ENCODE data around the gene PSMD5.

PSMD5 gene

GRCh38 chr9:120874226-120875194 is 31.8 kb upstream of the PSMD5 start:
- DNase-seq, result no peak

DNA sequence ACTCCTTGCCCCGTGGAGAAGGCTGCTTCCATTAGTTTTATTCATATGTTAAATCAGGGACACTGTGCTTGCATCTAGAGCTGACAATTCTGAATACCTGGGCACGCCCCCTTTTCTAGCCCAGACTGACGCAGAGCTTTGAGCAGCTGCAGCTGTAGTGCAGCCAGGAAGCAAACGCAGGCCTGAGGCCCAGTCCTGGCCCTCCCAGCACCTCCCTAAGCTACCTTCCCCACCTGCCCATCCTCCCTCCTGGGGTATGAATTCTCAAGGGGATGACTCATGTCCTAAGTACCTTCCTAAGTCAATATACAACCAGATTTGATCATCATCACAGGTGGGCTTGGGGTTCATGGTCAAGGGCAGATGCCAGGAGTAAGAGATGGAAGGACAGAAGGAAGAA is 30.8 kb upstream of the PSMD5 start:
- DNase-seq, result peak; percentile 81

DNA sequence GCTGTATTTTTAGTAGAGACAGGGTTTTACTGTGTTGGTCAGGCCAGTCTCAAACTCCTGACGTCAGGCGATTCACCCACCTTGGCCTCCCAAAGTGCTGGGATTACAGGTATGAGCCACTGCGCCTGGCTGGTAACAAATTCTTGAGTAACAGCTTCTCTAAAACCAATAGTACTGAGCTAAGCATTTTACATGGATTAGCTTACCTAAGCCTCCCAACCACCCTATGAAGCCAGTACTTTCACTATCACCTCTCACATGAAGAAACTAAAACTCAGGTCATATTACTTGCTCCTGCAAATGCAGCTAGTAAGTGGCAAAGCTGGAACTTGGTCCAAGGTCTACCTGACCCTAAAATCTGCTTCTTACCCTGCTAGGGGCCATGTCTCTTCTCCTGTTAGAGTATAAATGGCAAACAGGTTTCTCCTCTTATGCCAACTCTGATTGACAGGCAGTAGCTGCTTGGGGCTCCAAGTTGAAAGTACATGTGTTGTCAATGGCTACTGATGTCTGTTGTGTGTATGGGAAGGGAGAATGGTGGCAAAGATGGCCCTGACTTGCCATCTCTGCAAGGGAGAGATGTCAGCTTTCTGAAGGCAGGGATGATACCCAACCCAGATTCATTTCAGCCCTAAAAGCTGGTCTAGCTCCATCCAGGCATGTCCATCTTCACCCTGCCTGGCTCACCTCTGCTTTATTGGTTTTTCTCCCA is 30.2 kb upstream of the PSMD5 start:
- no peak for DNase-seq

- no peak for DNase-seq
Observed at GRCh38 chr9:120870206-120870605, 27.5 kb upstream of the PSMD5 start.

- DNase-seq, result no peak
Observed at GRCh38 chr9:120869726-120870125, 27.0 kb upstream of the PSMD5 start.

GRCh38 chr9:120869360-120869687 is 26.6 kb upstream of the PSMD5 start:
- no peak for DNase-seq

DNA sequence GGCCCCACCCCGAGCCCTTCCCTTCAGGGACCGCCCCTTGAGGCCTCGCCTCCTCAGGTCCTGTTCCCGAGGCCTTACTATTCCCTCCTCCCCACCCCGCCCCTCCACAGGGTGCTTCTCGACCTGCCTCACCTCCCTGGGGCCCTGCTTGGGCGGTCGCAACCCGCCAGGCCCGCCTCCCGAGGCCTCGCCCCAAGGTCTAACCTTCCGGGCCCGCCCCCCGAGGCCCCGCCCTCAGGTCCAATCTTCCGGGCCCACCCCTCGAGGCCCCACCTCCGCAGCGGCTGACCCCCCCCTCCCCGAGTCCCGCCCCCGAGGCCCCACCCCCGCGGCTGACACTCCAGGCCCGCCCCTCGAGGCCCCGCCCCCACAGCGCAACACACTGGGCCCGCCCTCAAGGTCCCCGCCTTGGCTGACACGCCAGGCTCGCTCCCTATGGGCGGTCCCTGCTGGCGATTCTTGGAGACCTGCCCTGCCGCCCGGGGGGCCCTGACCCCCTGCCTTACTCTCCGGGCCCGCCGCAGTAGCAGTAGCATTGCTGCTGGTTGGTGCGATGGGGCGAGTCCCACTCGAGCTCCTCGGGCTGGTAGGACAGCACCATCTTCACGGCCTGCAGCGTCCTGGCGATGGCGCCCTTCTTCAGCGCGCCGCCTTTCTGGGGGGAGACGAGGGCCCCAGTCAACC is 26.1 kb upstream of the PSMD5 start:
- DNase-seq, result peak; percentile 99

- DNase-seq, result no peak
Observed at GRCh38 chr9:120868339-120868675, 25.6 kb upstream of the PSMD5 start.

DNA sequence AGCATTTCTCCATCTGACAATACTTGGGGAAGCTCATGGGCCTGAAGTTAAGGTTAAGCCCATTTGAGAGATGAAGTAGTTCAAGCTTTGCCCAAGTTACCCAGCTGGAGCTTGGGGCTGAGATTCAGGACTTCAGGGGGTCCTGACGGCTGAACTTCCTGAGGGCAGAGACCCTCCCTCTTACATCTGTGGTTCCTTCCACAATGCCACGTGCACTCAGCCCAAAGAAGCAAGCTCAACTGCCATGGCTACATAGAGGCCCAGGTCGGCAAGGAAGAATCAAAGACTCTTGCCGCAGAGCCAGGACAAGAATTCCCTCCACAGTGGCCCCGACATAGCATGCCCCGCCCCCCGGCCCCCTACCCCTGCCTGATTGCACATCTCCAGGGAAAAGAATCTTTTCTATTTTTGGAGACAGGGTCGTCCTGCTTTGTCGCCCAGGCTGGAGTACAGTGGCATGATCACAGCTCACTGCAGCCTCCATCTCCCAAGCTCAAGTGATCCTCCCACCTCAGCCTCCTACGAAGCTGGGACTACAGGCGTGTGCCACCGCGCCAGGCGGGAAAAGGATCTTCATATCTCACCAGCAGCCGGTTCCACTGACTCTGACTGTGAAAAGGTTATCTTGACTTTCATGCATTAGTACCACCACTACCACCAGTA is 25.1 kb upstream of the PSMD5 start:
- DNase-seq, result no peak

DNA sequence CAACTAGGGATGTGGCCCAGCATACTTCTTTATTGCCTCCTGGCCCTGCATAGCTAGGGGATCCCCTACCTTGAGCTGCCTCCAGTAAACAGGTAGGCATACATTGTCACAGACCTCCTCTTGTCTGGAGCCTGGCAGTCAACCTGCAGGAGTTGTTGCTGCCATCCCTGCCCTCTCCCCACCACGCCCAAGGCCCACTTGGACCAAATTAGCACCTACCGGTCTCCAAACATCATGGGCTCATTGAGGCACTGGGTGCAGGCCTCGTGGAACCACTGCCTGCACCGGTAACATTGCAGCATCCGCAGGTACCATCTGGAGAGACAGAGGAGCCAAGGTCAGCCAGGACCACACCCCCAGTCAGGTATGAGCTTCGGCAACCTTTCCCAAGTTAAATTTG is 23.9 kb upstream of the PSMD5 start:
- no peak for DNase-seq

DNA sequence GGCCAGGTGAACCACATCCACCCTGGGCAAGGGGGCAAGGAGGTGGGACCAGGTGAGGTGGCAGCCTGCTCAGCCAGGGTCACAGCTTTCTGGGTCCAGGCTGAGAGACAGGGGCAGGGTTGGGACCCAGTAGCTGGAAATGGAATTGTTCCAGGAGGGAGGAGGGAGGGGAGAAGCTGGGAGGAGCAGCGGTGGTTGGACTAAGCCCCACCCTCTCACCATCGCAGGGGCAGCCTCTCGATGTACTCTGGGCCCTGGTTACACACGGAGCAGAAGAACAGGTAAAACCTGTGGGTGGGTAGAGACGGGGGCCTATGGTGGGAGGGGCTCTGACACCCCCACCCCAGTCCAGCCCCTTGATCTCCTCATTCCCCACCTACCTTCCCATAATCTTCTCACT is 23.1 kb upstream of the PSMD5 start:
- DNase-seq, result no peak

DNA sequence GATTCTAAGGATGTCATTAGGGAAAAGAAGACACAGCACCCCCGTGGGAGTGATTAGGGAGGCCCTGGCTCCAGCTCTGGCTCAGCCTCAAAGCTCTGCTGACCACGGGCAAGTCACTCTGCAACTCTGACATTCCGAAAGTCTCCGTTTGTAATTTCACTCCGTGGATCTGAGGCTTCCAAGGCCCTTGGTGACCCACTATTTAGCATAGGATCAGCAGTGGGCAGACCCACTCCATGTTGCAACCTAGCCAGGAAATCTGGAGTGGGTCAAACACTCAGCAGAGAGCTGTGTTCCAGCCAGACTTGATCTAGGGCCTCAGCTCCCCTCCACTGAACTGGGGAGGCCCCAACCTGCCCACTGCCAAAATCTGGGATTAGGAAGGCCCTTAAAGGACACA is 22.5 kb upstream of the PSMD5 start:
- DNase-seq, result no peak

DNA sequence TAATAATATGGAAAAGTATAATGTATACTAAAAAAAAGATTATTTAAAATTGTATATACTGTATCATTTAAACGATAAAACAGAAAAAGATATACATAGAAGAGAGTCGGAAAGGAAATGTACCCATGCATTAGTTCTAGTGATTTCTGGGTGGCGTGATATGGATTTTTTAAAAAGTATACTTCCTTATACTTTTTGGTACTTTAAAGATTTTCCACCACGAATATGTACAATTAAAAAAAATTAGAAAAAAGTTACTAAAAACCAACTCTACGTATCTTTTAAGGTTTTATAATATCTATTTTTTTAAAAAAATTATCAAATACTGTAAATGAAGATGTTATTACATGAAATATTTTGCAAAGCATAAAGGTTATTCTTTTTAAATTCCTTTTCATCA is 22.0 kb upstream of the PSMD5 start:
- no peak for DNase-seq

- DNase-seq, result no peak
Observed at GRCh38 chr9:120863833-120864232, 21.1 kb upstream of the PSMD5 start.

DNA sequence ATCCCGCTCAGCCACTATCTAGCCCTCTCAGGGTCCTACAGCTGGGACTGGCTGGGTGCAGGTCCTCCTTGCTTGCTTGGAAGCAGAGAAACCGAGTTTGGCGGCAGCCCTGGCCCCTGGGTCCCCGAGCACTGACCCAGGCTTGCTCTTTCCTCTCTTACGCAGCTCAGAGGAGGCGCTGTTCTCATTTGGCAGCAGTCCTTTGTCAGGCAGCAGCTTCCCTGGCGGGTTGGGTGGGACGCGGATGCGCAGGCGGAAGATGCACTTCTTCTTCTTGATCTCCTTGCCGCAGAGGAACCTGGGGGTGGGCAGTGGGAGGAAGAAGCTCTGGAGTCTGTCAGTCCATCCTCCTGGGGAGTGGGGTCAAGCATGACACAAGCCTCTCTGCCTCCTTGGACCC is 19.7 kb upstream of the PSMD5 start:
- DNase-seq, result no peak

DNA sequence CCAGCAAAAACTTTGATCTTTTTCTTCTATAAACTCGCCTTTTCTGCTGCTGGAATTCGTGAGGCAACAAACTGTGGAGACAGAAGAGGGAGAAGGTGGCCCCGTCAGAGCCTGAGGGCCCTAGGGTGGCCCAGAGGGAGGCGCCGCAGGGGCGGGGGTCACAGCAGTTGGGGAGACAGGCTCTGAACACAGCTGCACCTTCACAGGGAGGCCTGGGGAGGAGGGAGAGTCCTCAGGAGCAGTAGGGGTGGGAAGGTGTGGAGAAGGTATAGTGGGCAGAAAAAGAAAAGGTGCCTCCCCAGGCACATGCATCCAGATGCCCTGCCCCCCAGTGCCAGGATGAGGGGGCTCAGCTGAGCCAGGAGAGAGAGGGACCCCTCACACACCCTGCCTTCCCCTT is 19.2 kb upstream of the PSMD5 start:
- no peak for DNase-seq

DNA sequence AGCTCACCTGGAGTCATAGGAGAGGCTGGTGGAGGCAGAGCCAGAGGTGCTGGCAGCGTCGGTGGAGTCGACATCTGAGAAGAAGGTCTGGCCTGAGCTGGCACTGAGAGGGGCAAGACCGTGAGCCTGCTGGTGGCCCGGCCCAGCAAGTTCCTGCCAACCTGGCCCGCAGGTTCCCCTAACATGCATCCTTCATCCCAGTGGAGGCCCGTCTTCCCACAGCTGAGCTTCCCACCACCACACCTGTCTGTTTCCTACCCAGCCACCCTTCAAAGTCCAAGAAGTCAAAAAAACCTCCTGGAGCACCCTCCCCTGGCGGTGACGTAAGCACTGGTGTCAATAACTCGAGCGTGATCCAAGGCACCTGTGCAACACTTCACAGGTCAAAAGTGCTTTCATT is 17.4 kb upstream of the PSMD5 start:
- no peak for DNase-seq

DNA sequence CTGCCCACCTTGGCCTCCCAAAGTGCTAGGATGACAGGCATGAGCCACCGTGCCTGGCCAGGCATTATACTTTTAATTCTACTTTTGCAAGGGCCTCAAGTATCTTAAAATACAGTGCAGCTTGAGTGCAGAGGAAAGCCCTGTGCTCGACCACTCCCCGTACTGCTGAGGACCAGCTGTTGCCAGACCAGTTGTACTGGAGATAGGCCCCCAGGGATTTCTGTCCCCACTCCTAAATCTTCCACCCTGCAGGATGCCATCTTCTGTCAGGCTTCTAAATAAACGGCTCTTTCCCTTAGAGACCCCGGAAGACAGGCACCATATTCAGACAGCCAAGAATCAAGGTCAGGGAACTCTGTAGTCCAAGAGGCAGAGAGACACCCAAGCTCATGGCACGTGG is 16.6 kb upstream of the PSMD5 start:
- DNase-seq, result no peak

- no peak for DNase-seq
Observed at GRCh38 chr9:120857902-120858301, 15.2 kb upstream of the PSMD5 start.

- DNase-seq, result peak; percentile 59
Observed at GRCh38 chr9:120857481-120857880, 14.8 kb upstream of the PSMD5 start.

GRCh38 chr9:120856700-120857099 is 14.0 kb upstream of the PSMD5 start:
- DNase-seq, result peak; percentile 83

DNA sequence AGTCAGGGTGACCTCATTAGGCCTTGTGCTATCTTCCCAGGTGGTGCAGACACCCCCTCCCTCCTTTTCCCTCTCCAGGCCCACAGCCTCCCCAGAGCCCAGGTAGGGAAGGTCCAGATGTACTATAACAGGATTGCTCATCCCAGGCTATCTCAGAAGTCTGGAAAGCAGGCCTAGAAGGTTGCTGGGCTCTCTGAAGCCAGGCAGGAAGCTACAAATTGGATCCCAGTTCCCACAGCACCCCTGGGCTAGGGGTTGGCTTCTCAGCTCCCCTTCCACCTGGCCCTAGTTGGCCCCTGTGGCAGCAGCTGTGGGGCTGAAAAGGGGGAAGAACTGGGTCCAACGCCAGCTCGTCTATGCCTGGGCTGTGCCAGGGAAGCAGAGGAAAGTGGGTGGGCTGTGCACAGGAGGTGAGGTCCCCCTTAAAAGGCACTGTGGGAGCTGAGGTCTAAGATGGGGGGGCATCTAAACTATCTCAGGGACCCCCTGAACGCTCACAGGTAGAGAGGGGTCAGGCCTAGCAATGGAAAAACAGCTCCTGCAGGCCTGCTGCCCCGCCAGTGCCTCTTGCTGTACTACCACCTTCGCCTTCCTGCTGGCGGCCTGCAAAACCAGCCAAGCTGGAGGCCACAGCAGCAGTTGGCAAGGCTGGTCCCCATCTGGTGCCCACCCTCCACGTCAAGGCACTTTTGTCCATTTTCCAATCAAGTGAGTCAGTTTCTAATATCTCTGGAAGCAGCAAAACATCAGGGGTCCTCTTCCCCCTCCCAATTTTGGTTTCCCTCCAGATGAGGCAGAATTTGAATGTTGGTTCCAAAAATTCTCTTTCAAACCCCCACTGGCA is 13.3 kb upstream of the PSMD5 start:
- DNase-seq, result no peak
